Kidney (tissue), 14 donors: ENCODE data around the gene SPTBN5. TPM values are rescaled to one million over a fixed set of nuclear protein-coding genes. Genes with fewer than 3 reads are reported as not detected.

Experiments used
- DNase-seq, 5 donors: peaks; one replicate each; pipeline ENCODE4 v3.0.0-alpha.2; 2013 to 2020
- FAIRE-seq: peaks from 2 replicates; lab custom pipeline; 2012; peaks lifted over from hg19 to GRCh38; lab: Jason Lieb, UNC
- H3K27ac ChIP-seq, 2 donors: one replicate each; pipeline ENCODE4 v1.7.0; 2013; ENCODE audit warnings: low read depth in 2 of 2, low read length in 2 of 2, inconsistent platforms in 1 of 2
- H3K27me3 ChIP-seq: one replicate; pipeline ENCODE4 v1.7.1; 2013; ENCODE audit warnings: low read length, inconsistent platforms; ENCODE audit not compliant: control insufficient read depth, insufficient read depth
- H3K36me3 ChIP-seq, 3 donors: one replicate each; pipeline versions ENCODE4 v1.7.0 to v1.7.1; 2013; ENCODE audit warnings: low read length in 3 of 3, control low read depth in 1 of 3, inconsistent platforms in 1 of 3; ENCODE audit not compliant: insufficient read depth in 3 of 3, control insufficient read depth in 2 of 3
- H3K4me1 ChIP-seq, 3 donors: one replicate each; pipeline versions ENCODE4 v1.7.0 to v1.7.1; 2013; ENCODE audit warnings: low read length in 3 of 3, inconsistent platforms in 1 of 3, low read depth in 1 of 3; ENCODE audit not compliant: control insufficient read depth in 2 of 3, insufficient read depth in 2 of 3
- H3K4me3 ChIP-seq, 3 donors: one replicate each; pipeline versions ENCODE4 v1.7.0 to v1.8.1; 2013; ENCODE audit warnings: low read length in 3 of 3, control low read depth in 1 of 3, inconsistent platforms in 1 of 3
- H3K9ac ChIP-seq, 3 donors: one replicate each; pipeline versions ENCODE4 v1.7.0 to v1.7.1; 2013; ENCODE audit warnings: low read length in 3 of 3, control low read depth in 1 of 3, inconsistent platforms in 1 of 3
- H3K9me3 ChIP-seq, 3 donors: one replicate each; pipeline versions ENCODE4 v1.7.0 to v1.7.1; 2013; ENCODE audit warnings: low read length in 3 of 3, control low read depth in 1 of 3, inconsistent platforms in 1 of 3; ENCODE audit not compliant: control insufficient read depth in 2 of 3, insufficient read depth in 1 of 3
- CTCF ChIP-seq: IDR thresholded peaks from 3 replicates; pipeline ENCODE4 v1.5.1; 2012; ENCODE audit warnings: mild to moderate bottlenecking, moderate library complexity, borderline replicate concordance; ENCODE audit not compliant: insufficient read depth; ENCODE audit errors: extremely low read depth
- intact Hi-C: fragments of 100-400 bp; cut with DNase I; formaldehyde crosslinking; loops from one replicate; pipeline ENCODE4 v1.11.1; 2022
- polyA plus RNA-seq: library from polyadenylated mRNA; stranded (reverse); fragments of 350-450 nt; fragmentation: Illumina TruSeq; extraction: RNeasy Lipid Tissue Mini Kit (QIAGEN cat#74804); gene quantifications from one replicate; pipeline ENCODE4 v1.2.3, GENCODE V29; 2014; ENCODE audit warnings: low read depth, low replicate concordance; ENCODE audit not compliant: insufficient read depth
- total RNA-seq: library from RNA; stranded (reverse); fragmentation: NEBNext Ultra II Directional; extraction: Animal tissue kit (Norgen Biotek cat#: 25700); gene quantifications from one replicate; pipeline ENCODE4 v1.2.1, GENCODE V29; 2021
- donor health status: control.
- donor health status: control.
- donor health status: control.
- donor health status: control.
- donor health status: control.
- donor health status: DM: yes; HTN: yes; CAD: no.
- donor health status: Normal renal cell carcinoma (clear cell type).

The SPTBN5 gene
- total and polyA plus RNA-seq, 2 donors from 2014 or later = 1.2 to 2.6 TPM

GRCh38 chr15:41917767-41918430 is 24.0 kb upstream of the SPTBN5 start:
- H3K9ac ChIP-seq = no peak overlapping the region
- H3K9me3 ChIP-seq = peaks cover 0 to 7% (median 0%) of the 10 kb centered on the region in 3 donors
- no peak for TF ChIP-seq CTCF
- H3K27ac ChIP-seq = no peak overlapping the region
- intact Hi-C loops = no loop called here
- H3K4me3 ChIP-seq = no peak overlapping the region
- peaks cover 0 to 12% (median 4%) of the 10 kb centered on the region in 3 donors for H3K36me3 ChIP-seq
- H3K27me3 ChIP-seq = no peaks in the 10 kb centered on the region
- FAIRE-seq (no peak), DNase-seq (no peak)
- H3K4me1 ChIP-seq = peaks cover 0 to 28% (median 6%) of the 10 kb centered on the region in 3 donors

DNA sequence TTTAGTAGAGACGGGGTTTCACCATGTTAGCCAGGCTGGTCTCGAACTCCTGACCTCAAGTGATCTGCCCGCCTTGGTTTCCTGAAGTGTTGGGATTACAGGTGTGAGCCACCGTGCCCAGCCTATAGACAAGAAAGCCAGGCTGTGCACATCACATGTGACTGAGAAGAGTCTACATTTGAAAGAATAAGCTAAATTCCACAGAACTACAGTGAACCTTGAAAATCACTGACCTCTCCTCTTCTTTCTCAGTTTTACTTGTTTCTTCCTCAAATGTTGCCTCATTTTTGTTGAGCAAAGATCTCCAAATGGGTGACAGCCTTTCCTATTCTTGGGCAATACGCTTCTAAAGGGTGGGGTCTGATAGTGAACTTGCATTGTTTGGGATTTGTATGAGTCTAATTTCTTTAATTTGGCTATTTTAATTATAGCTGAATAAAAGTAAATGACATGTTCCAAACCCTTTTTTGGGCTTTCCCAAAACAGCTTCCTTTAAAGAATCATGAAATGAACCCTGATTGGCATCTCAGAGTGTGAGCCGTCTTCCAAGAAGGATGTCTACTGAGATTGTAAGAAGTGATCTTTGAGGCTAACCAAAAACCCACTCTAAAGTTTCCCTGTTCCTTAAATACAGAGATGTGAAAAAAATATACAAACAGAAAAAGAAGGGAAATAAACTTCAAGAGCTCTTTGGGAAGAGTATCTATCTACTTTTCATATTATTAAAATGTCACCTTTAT is 21.6 kb upstream of the SPTBN5 start:
- H3K4me3 ChIP-seq = no peak overlapping the region
- TF ChIP-seq CTCF = no peak
- peak overlapping the region in 1 of 3 donors; percentile 13 for H3K9ac ChIP-seq
- no peaks in the 10 kb centered on the region for H3K9me3 ChIP-seq
- H3K36me3 ChIP-seq = peaks cover 0 to 12% (median 4%) of the 10 kb centered on the region in 3 donors
- DNase-seq = no peak
- no peak overlapping the region for H3K27ac ChIP-seq
- peaks cover 0 to 20% (median 5%) of the 10 kb centered on the region in 3 donors for H3K4me1 ChIP-seq
- no peaks in the 10 kb centered on the region for H3K27me3 ChIP-seq
- no peak for FAIRE-seq
- intact Hi-C loops = no loop called here

DNA sequence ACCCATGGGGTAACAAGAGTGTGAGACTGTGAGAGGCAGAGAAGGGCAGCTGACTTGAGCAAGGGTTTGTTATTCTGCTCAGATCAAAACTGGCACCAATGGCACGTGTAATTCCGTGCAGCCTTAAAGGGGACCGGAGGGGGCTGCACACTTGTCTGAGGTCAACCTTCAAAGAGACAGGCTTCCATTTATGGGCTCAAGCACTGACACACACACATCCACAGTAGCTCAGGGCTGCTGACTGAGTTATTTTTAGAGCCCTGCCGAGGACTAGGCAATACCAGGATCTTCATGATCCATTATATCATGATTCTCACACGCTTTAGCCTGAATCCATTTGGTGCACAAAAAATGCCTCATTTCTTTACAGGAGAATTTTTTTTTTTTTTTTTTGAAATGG is 20.6 kb upstream of the SPTBN5 start:
- H3K9ac ChIP-seq = no peak overlapping the region
- H3K4me3 ChIP-seq = no peak overlapping the region
- no peak overlapping the region for H3K27ac ChIP-seq
- no peaks in the 10 kb centered on the region for H3K27me3 ChIP-seq
- no peaks in the 10 kb centered on the region for H3K9me3 ChIP-seq
- TF ChIP-seq CTCF = no peak
- no peak for DNase-seq
- H3K36me3 ChIP-seq = peaks cover 0 to 16% (median 6%) of the 10 kb centered on the region in 3 donors
- intact Hi-C loops = no loop called here
- no peak for FAIRE-seq
- H3K4me1 ChIP-seq = peaks cover 0 to 15% (median 4%) of the 10 kb centered on the region in 3 donors
